RPMI8226 (cell line): ENCODE measurements around the gene SPINT1.
A peak's percentile ranks its signal among the peaks of the same experiment; 100 is the strongest.

Source experiments
- DNase-seq: peaks from one replicate; pipeline ENCODE4 v3.0.0-alpha.2; 2015

Gene SPINT1

GRCh38 chr15:40894681-40895448 is 51.0 kb downstream of the SPINT1 start:
- peak; percentile 76 for DNase-seq

- DNase-seq = no peak
Measured at GRCh38 chr15:40899536-40900207, 55.8 kb downstream of the SPINT1 start.

GRCh38 chr15:40900256-40901052 is 56.6 kb downstream of the SPINT1 start:
- no peak for DNase-seq

GRCh38 chr15:40901053-40901443 is 57.2 kb downstream of the SPINT1 start:
- DNase-seq = no peak

DNA sequence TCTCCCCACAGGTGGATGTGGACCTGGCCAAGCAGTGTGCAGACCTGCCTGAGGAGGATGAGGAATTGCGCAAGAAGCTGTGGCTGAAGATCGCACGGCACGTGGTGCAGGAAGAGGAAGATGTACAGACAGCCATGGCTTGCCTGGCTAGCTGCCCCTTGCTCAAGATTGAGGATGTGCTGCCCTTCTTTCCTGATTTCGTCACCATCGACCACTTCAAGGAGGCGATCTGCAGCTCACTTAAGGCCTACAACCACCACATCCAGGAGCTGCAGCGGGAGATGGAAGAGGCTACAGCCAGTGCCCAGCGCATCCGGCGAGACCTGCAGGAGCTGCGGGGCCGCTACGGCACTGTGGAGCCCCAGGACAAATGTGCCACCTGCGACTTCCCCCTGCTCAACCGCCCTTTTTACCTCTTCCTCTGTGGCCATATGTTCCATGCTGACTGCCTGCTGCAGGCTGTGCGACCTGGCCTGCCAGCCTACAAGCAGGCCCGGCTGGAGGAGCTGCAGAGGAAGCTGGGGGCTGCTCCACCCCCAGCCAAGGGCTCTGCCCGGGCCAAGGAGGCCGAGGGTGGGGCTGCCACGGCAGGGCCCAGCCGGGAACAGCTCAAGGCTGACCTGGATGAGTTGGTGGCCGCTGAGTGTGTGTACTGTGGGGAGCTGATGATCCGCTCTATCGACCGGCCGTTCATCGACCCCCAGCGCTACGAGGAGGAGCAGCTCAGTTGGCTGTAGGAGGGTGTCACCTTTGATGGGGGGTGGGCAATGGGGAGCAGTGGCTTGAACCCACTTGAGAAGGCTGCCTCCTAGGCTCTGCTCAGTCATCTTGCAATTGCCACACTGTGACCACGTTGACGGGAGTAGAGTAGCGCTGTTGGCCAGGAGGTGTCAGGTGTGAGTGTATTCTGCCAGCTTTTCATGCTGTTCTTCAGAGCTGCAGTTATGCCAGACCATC is 59.0 kb downstream of the SPINT1 start:
- DNase-seq = no peak

- no peak for DNase-seq
Measured at GRCh38 chr15:40904552-40905201, 60.8 kb downstream of the SPINT1 start.

GRCh38 chr15:40906091-40906990 is 62.5 kb downstream of the SPINT1 start:
- peak; percentile 90 for DNase-seq

DNA sequence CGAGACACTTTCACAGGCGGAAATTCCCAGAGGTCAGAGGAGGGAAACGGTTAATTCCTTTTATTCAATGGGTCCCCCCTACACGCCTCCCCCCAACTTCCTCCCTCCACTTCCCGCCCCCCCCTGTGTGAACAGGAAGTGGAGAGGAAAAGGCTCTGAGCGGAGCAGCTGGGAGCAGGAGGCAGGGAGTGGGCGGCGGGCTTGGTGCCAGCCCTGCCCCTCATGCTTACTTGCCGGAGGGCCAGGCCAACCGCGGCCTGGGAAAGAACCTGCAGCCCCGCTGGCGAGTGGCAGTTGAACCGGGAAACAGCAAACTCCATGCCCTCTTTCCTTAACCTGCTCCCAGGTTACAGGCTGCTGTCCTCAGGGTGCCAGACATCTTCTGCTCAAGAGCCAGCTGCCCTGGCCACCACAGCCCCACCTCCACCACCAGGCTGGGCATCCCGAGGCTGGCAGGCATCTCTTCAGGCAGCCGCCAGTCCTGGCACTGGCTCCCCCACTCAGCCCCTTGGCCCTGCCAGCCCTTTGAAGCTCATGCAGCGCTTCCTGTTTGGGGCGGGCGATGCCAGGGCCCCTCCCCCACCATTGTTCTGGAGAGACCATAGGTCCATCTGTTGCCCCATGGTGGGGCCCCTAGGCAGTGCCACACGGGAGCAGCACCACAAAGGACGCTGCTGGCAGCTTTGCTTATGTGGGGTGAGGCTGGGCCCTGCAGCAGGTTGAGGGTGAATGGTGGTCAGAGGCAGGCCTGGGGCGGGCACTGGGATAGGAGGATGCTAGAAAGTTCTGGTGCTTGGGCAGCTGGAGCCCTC is 63.3 kb downstream of the SPINT1 start:
- peak; percentile 74 for DNase-seq
